ENCODE results near the gene BROX. TPM values are rescaled to one million over a fixed set of nuclear protein-coding genes. Genes with fewer than 3 reads are reported as not detected.

Gene BROX
- total RNA-seq, 6 experiments from 2014 or later: 61.0 to 71.0 (median 67.6) TPM

- DNase-seq: no peak
- Mint-ChIP-seq H3K27me3 (ENCODE audit: insufficient read depth) (no peaks in the 10 kb centered on the region), H3K4me3 (no peak overlapping the region), H3K9me3 (no peaks in the 10 kb centered on the region), H3K4me1 (ENCODE audit: low read depth) (no peaks in the 10 kb centered on the region), H3K27ac (no peak overlapping the region), H3K36me3 (ENCODE audit: low read depth) (peaks cover 13% of the 10 kb centered on the region)
- TF ChIP-seq CTCF (IDR thresholded peaks at IDR 0.05): no peak
Observed at GRCh38 chr1:222680080-222680479, 32.3 kb upstream of the BROX start.

- H3K27ac Mint-ChIP-seq: no peak overlapping the region
- H3K4me3 Mint-ChIP-seq: no peak overlapping the region
- H3K4me1 Mint-ChIP-seq (ENCODE audit: low read depth): no peaks in the 10 kb centered on the region
- H3K27me3 Mint-ChIP-seq (ENCODE audit: insufficient read depth): no peaks in the 10 kb centered on the region
- no peaks in the 10 kb centered on the region for H3K9me3 Mint-ChIP-seq
- no peak for DNase-seq
- TF ChIP-seq CTCF (IDR thresholded peaks at IDR 0.05): no peak
- H3K36me3 Mint-ChIP-seq (ENCODE audit: low read depth): peaks cover 8% of the 10 kb centered on the region
Observed at GRCh38 chr1:222691016-222691415, 21.3 kb upstream of the BROX start.

GRCh38 chr1:222694927-222695326 is 17.4 kb upstream of the BROX start:
- peaks cover 10% of the 10 kb centered on the region for H3K4me1 Mint-ChIP-seq (ENCODE audit: low read depth)
- no peak overlapping the region for H3K4me3 Mint-ChIP-seq
- no peaks in the 10 kb centered on the region for H3K9me3 Mint-ChIP-seq
- H3K36me3 Mint-ChIP-seq (ENCODE audit: low read depth): peaks cover 7% of the 10 kb centered on the region; the same call in 1 of the 2 replicates
- no peak overlapping the region for H3K27ac Mint-ChIP-seq
- TF ChIP-seq CTCF (IDR thresholded peaks at IDR 0.05): no peak
- DNase-seq: no peak
- H3K27me3 Mint-ChIP-seq (ENCODE audit: insufficient read depth): no peaks in the 10 kb centered on the region

- peaks cover 10% of the 10 kb centered on the region for H3K4me1 Mint-ChIP-seq (ENCODE audit: low read depth)
- peaks cover 10% of the 10 kb centered on the region; the same call in 1 of the 2 replicates for H3K36me3 Mint-ChIP-seq (ENCODE audit: low read depth)
- no peak overlapping the region for H3K27ac Mint-ChIP-seq
- no peak for TF ChIP-seq CTCF (IDR thresholded peaks at IDR 0.05)
- no peak for DNase-seq
- H3K9me3 Mint-ChIP-seq: no peaks in the 10 kb centered on the region
- H3K27me3 Mint-ChIP-seq (ENCODE audit: insufficient read depth): no peaks in the 10 kb centered on the region
- no peak overlapping the region for H3K4me3 Mint-ChIP-seq
Observed at GRCh38 chr1:222696741-222697140, 15.6 kb upstream of the BROX start.

- H3K4me1 Mint-ChIP-seq (ENCODE audit: low read depth): peaks cover 10% of the 10 kb centered on the region
- H3K27me3 Mint-ChIP-seq (ENCODE audit: insufficient read depth): no peaks in the 10 kb centered on the region
- no peak overlapping the region for H3K27ac Mint-ChIP-seq
- H3K36me3 Mint-ChIP-seq (ENCODE audit: low read depth): peaks cover 11% of the 10 kb centered on the region
- no peak overlapping the region for H3K4me3 Mint-ChIP-seq
- no peak for DNase-seq
- no peak for TF ChIP-seq CTCF (IDR thresholded peaks at IDR 0.05)
- no peaks in the 10 kb centered on the region for H3K9me3 Mint-ChIP-seq
Observed at GRCh38 chr1:222697203-222697602, 15.2 kb upstream of the BROX start.

GRCh38 chr1:222697826-222698225 is 14.5 kb upstream of the BROX start:
- no peaks in the 10 kb centered on the region for H3K27me3 Mint-ChIP-seq (ENCODE audit: insufficient read depth)
- peaks cover 17% of the 10 kb centered on the region for H3K36me3 Mint-ChIP-seq (ENCODE audit: low read depth)
- H3K4me1 Mint-ChIP-seq (ENCODE audit: low read depth): peaks cover 10% of the 10 kb centered on the region
- no peak for TF ChIP-seq CTCF (IDR thresholded peaks at IDR 0.05)
- no peak for DNase-seq
- H3K27ac Mint-ChIP-seq: peak overlapping the region; percentile 29
- H3K9me3 Mint-ChIP-seq: no peaks in the 10 kb centered on the region
- no peak overlapping the region for H3K4me3 Mint-ChIP-seq
